ENCODE results near the gene S100A3.

GRCh38 chr1:153572569-153573015 lies 23.5 kb upstream of the S100A3 start:
- peak; percentile 74 to 80 (median 76) for TF ChIP-seq CTCF (IDR thresholded peaks at IDR 0.05)
- TF ChIP-seq POLR2A (IDR thresholded peaks at IDR 0.05): no peak
- no peak for TF ChIP-seq EP300 (IDR thresholded peaks at IDR 0.05)
